Left hindlimb (tissue), 1 donor: ENCODE measurements around the gene PGPEP1.
"Not testable (repeated sequence)": the region's sequence is repeated elsewhere in the genome, so short reads cannot be mapped to it uniquely, and the experiment has no call there.

Experiments
- DNase-seq: peaks from one replicate; pipeline ENCODE4 v3.0.0-alpha.2; 2018

The PGPEP1 gene

GRCh38 chr19:18338541-18338940, 1.9 kb upstream of the PGPEP1 start:
- no peak for DNase-seq

DNA sequence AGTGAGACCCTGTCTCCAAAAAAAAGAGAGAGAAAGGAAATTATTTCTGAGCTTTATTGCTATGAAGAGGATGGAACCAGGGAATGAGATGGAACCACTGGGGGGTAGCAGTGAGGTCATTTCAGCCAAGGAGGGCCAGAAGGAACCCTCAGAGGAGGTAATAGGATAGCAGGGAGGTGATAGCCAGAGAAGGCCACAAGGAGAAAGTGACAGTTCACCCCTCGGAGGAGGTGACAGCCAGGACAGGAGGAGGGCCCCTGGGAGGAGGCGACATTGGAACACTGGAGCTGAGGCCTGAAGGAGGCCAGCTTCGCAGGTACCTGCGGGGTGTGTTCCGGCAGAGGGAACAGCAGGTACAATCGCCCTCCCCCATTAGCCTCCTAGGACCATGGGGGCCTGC, 675 bp upstream of the PGPEP1 start:
- DNase-seq: no peak

- peak; percentile 62 for DNase-seq
Measured at GRCh38 chr19:18340990-18341868, 831 bp downstream of the PGPEP1 start.

- no peak for DNase-seq
Measured at GRCh38 chr19:18342090-18342632, 1.8 kb downstream of the PGPEP1 start.

DNA sequence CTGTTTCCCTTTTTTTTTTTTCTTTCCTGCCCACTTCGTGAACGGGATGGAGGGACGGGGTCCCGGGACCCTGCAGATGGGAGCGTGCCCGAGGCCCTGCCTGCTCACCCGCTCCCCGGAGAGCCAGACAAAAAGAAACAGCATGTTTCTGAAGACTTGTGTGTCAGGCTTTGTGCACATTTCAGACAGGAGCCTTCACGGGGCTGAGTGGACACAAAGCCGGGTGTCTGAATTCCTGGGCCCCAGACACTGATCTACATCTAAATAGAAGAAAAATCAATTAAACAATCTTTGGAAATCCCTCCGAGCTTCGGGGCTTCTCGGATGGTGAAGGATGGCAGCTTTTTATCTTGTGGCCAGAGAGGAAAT, 4.2 kb downstream of the PGPEP1 start:
- no peak for DNase-seq

- no peak for DNase-seq
Measured at GRCh38 chr19:18345296-18345695, 4.9 kb downstream of the PGPEP1 start.

DNA sequence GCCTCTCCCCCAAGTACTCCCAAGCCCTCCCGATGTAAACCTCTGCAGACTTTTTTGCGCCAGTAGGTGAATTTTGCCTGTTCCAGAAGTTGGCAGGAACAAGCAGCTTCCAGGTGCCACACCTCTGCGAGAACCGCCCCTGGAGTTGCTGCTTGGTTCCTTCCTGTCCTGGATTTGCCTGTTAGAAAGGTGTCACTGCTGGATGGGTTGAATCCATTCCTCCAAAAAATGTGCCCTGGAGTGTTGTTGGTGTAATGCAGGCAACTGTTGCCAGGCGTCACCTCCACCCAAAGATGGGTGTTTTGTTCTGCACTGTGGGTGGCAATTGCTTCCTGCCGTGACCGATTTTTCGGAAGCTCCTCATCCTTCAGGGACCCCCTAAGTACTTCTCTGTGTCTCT, 5.7 kb downstream of the PGPEP1 start:
- DNase-seq: no peak

- DNase-seq: no peak
Measured at GRCh38 chr19:18348171-18348570, 7.8 kb downstream of the PGPEP1 start.

DNA sequence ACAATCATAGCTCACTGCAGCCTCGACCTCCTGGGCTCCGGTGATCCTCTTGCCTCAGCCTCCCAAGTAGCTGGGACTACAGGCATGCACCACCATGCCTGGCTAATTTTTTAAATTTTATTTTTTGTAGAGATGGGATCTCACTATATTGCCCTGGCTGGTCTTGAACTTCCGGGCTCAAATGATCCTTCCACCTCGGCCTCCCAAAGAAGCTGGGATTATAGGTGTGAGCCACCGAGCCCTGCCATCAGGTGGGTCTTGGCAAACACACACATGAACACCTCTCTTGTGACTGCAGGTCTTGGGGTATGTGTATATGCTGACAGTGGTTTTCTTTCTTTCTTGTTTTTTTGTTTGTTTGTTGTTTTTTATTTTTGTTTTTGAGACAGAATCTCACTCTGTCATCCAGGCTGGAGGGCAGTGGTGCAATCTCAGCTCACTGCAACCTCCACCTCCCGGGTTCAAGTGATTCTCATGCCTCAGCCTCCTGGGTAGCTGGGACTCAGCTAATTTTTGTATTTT, 8.5 kb downstream of the PGPEP1 start:
- not testable (repeated sequence) for DNase-seq

DNA sequence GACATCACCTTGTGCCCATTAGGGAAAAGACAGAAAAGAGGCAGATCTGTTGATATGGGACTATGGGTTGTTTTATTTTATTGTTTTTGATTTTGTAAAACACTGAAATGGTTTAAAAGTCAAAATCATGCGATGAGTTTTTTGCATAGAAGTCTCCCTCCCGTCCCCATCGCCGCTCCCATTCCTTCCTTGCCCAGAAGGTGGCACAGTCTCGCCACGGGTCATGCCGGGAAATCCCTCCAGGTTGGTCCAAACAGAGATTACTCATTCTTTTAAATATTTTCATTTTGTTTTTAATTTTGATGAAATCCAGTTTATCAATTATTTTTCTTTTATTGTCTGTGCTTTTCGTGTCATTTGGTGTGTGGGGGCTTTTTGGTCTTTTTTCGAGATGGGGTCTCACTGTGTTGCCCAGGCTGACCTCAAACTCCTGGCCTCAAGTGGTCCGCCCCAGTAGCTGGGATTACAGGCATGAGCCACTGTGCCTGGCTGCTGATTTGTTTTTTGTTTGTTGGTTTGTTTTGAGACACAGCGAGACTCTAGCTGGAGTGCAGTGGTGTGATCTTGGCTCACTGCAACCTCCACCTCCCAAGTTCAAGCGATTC, 9.2 kb downstream of the PGPEP1 start:
- no peak for DNase-seq

GRCh38 chr19:18350490-18350889, 10.1 kb downstream of the PGPEP1 start:
- DNase-seq: no peak

DNA sequence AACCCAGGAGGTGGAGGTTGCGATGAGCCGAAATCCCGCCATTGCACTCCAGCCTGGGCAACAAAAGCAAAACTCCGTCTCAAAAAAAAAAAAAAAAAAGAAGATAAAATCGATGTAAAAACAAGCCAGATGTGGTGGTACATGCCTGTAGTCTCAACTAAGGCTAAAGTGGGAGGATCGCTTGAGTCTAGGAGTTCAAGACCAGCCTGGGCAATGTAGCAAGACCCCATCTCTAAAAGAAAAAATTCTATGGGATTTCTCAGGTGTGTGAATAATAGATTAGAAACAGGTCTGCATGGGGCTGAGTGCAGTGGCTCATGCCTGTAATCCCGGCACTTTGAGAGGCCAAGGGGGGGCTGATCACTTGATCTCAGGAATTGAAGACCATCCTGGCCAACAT, 11.1 kb downstream of the PGPEP1 start:
- DNase-seq: no peak

DNA sequence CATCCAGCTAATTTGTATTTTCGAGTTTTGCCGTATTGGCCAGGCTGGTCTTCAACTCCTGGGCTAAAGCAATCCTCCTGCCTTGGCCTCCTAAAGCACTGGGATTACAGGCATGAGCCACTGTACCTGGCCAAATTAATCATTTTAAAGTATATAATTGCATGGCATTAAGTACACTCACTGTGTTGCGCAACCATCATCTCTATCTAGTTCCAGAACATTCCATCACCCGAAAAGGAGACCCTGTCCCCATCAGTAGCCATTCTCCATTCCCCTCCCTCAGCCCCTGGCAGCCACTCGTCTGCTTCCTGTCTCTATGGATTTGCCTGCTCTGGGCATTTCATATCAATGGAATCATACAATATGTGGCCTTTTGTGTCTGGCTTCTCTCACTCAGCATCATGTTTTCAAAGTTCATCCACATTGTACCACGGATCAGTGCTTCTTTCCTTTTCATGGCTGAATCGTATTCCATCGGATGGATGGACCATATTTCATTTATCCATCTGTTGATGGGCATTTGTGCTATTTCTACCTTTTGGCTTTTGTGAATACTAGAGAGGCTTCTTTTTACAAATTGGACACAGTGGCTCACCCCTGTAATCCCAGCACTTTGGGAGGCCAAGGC, 13.1 kb downstream of the PGPEP1 start:
- DNase-seq: no peak

GRCh38 chr19:18354743-18355142, 14.3 kb downstream of the PGPEP1 start:
- DNase-seq: not testable (repeated sequence)

- DNase-seq: no peak
Measured at GRCh38 chr19:18357041-18357440, 16.6 kb downstream of the PGPEP1 start.

DNA sequence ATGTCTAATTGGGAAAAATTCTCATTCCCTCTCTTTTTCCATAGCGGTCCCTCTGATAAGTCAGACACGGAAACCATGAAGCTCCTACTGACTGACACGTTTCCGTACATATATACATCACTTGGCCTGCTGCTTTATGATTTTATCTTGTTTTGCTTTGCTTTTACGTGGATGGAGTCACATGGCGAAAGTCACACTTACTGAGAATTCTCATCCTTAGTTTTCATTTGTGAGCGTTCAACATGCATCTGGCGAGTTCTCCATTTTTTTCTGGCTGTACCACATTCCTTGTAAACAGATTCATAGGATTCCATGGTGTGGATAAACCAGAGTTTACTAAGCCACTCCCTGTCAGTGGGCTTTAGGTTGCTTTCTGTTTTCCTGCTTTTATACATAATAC, 21.2 kb downstream of the PGPEP1 start:
- DNase-seq: no peak

DNA sequence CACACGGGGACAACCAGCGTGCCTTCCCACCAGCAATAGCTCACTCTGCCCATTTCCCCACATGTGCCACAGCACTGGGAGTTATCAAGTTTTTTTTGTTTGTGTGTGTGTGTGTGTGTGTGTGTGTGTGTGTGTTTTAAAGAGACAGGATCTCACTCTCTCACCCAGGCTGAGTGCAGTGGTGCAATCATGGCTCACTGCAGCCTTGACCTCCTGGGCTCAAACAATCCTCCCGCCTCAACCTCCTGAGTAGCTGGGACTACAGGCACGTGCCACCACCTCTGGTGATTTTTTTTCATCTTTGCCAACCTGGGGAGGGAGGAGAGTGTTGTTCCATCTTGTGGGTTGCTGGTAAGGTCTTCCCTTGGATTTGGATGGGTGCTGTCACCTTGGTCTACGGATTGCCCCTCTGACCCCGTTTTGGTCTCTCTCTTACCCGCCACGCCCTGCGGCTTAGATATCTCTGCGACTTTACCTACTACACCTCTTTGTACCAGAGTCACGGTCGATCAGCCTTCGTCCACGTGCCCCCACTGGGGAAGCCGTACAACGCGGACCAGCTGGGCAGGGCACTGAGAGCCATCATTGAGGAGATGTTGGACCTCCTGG, 22.6 kb downstream of the PGPEP1 start:
- no peak for DNase-seq

- DNase-seq: no peak
Measured at GRCh38 chr19:18363787-18364186, 23.4 kb downstream of the PGPEP1 start.

GRCh38 chr19:18364277-18364825, 24.0 kb downstream of the PGPEP1 start:
- DNase-seq: peak; percentile 42

GRCh38 chr19:18364826-18365528, 24.6 kb downstream of the PGPEP1 start:
- peak; percentile 80 for DNase-seq

GRCh38 chr19:18366021-18366435, 25.6 kb downstream of the PGPEP1 start:
- no peak for DNase-seq
